Liver (tissue), 9 donors: Measurements from ENCODE around the gene DARS1. TPM values are rescaled to one million over a fixed set of nuclear protein-coding genes. Genes with fewer than 3 reads are reported as not detected.

Experiments
- DNase-seq: peaks from one replicate; pipeline ENCODE4 v3.0.0-alpha.2; 2017; ENCODE audit warnings: low spot score
- H3K27ac ChIP-seq, 2 donors: one replicate each; pipeline ENCODE4 v1.7.0; 2013; ENCODE audit warnings: inconsistent platforms in 2 of 2, low read length in 2 of 2, control low read depth in 1 of 2, low read depth in 1 of 2, mild to moderate bottlenecking in 1 of 2
- H3K27me3 ChIP-seq, 4 donors: one replicate each; pipeline versions ENCODE4 v1.6.1 to v1.7.0; 2013; ENCODE audit warnings: low read length in 3 of 4, inconsistent platforms in 1 of 4, mild to moderate bottlenecking in 1 of 4, moderate library complexity in 1 of 4; ENCODE audit not compliant: control insufficient read depth in 4 of 4, insufficient read depth in 4 of 4
- H3K36me3 ChIP-seq, 4 donors: one replicate each; pipeline versions ENCODE4 v1.6.1 to v1.7.0; 2013; ENCODE audit warnings: low read length in 3 of 4, mild to moderate bottlenecking in 3 of 4, low read depth in 1 of 4, moderate library complexity in 1 of 4; ENCODE audit not compliant: control insufficient read depth in 4 of 4, insufficient read depth in 3 of 4
- H3K4me1 ChIP-seq, 4 donors: one replicate each; pipeline versions ENCODE4 v1.6.1 to v1.7.0; 2013; ENCODE audit warnings: low read length in 3 of 4, mild to moderate bottlenecking in 3 of 4, moderate library complexity in 1 of 4; ENCODE audit not compliant: control insufficient read depth in 4 of 4, insufficient read depth in 4 of 4
- H3K4me3 ChIP-seq, 3 donors: one replicate each; pipeline versions ENCODE4 v1.6.1 to v1.7.0; 2013; ENCODE audit warnings: low read length in 3 of 3, control low read depth in 1 of 3, low read depth in 1 of 3, mild to moderate bottlenecking in 1 of 3
- H3K9ac ChIP-seq, 2 donors: one replicate each; pipeline ENCODE4 v1.7.0; 2013; ENCODE audit warnings: low read length in 2 of 2, mild to moderate bottlenecking in 2 of 2, moderate library complexity in 2 of 2, control low read depth in 1 of 2, low read depth in 1 of 2
- H3K9me3 ChIP-seq, 4 donors: one replicate each; pipeline versions ENCODE4 v1.6.1 to v1.7.0; 2013; ENCODE audit warnings: low read length in 3 of 4; ENCODE audit not compliant: control insufficient read depth in 4 of 4
- EGR1 ChIP-seq, 2 donors: IDR thresholded peaks; 2 replicates each; pipeline ENCODE4 v1.6.1; 2016 to 2018; ENCODE audit warnings: antibody characterized with exemption in 2 of 2, low read depth in 2 of 2
- FOXA1 ChIP-seq: IDR thresholded peaks from 2 replicates; pipeline ENCODE4 v1.6.1; 2016; ENCODE audit warnings: antibody characterized with exemption
- GABPA ChIP-seq, 2 donors: IDR thresholded peaks in 1 of 2; conservative IDR thresholded peaks in 1 of 2; 2 replicates each; pipeline ENCODE4 v1.6.1; 2016; ENCODE audit warnings: antibody characterized with exemption in 2 of 2, mild to moderate bottlenecking in 1 of 2, moderate library complexity in 1 of 2
- HNF4A ChIP-seq, 2 donors: conservative IDR thresholded peaks; 2 replicates each; pipeline ENCODE4 v1.6.1; 2016; ENCODE audit warnings: antibody characterized with exemption in 2 of 2, mild to moderate bottlenecking in 2 of 2
- HNF4G ChIP-seq: IDR thresholded peaks from 2 replicates; pipeline ENCODE4 v1.6.1; 2016; ENCODE audit warnings: antibody characterized with exemption
- JUND ChIP-seq, 2 donors: IDR thresholded peaks; 2 replicates each; pipeline ENCODE4 v1.6.1; 2016; ENCODE audit warnings: antibody characterized with exemption in 2 of 2
- NR2F2 ChIP-seq: IDR thresholded peaks from 2 replicates; pipeline ENCODE4 v1.6.1; 2016; ENCODE audit warnings: antibody characterized with exemption
- RAD21 ChIP-seq, 2 donors: IDR thresholded peaks; 2 replicates each; pipeline ENCODE4 v1.6.1; 2016; ENCODE audit warnings: antibody characterized with exemption in 2 of 2, mild to moderate bottlenecking in 2 of 2
- RXRA ChIP-seq, 2 donors: IDR thresholded peaks; 2 replicates each; pipeline ENCODE4 v1.6.1; 2017 to 2018; ENCODE audit warnings: antibody characterized with exemption in 2 of 2, mild to moderate bottlenecking in 1 of 2
- SP1 ChIP-seq: IDR thresholded peaks from 2 replicates; pipeline ENCODE4 v1.6.1; 2018; ENCODE audit warnings: antibody characterized with exemption, mild to moderate bottlenecking
- TAF1 ChIP-seq: conservative IDR thresholded peaks from 2 replicates; pipeline ENCODE4 v1.6.1; 2016; ENCODE audit warnings: antibody characterized with exemption, mild to moderate bottlenecking
- YY1 ChIP-seq: IDR thresholded peaks from 2 replicates; pipeline ENCODE4 v1.6.1; 2016; ENCODE audit warnings: antibody characterized with exemption, mild to moderate bottlenecking
- WGBS: extraction: QIAGEN DNeasy Blood & Tissue Kit; methylation state at CpG from one replicate; pipeline ENCODE4 v1.1.7; 2013; 5-methylcytosine and 5-hydroxymethylcytosine counted together
- polyA plus RNA-seq, 2 donors: library from polyadenylated mRNA; stranded (reverse) in 1 of 2; unstranded in 1 of 2; fragments of 200-250 nt in 1 of 2; fragments of >200 nt in 1 of 2; fragmentation: Nextera tagmentation in 1 of 2; extraction: Ambion mirVana in 1 of 2; gene quantifications; one replicate each; pipeline versions ENCODE4 v1.2.1 to v1.2.3, GENCODE V29; 2013 to 2015
- total RNA-seq, 2 donors: library from RNA; depleted of rRNA; stranded (reverse); fragments of >200 nt; gene quantifications; one replicate each; pipeline ENCODE4 v1.2.3, GENCODE V29; 2014
- TF ChIP-seq, protein P1 (sequence below): IDR thresholded peaks from 2 replicates; pipeline ENCODE4 v1.6.1; 2016; ENCODE audit warnings: antibody characterized with exemption
- TF ChIP-seq, protein P2 (sequence below): IDR thresholded peaks from 2 replicates; pipeline ENCODE4 v1.6.1; 2016; ENCODE audit warnings: antibody characterized with exemption
- TF ChIP-seq, protein P3 (sequence below): IDR thresholded peaks from 2 replicates; pipeline ENCODE4 v1.6.1; 2016; ENCODE audit warnings: antibody characterized with exemption
- TF ChIP-seq, protein P4 (sequence below): IDR thresholded peaks from 2 replicates; pipeline ENCODE4 v1.6.1; 2016; ENCODE audit warnings: antibody characterized with exemption, mild to moderate bottlenecking
- TF ChIP-seq, protein P5 (sequence below): fragments of 150-350 bp; IDR thresholded peaks from 2 replicates; pipeline ENCODE4 v1.5.1; 2017; ENCODE audit warnings: improper control_type of control experiment, low read depth, low read length; ENCODE audit not compliant: missing input control
- donor health status: healthy.
- donor health status: healthy.
- donor health status: healthy.
- donor health status: healthy.
- donor health status: healthy.

The DARS1 gene
- total and polyA plus RNA-seq, 4 donors = 25.0 to 44.1 (median 32.6) TPM

DNA sequence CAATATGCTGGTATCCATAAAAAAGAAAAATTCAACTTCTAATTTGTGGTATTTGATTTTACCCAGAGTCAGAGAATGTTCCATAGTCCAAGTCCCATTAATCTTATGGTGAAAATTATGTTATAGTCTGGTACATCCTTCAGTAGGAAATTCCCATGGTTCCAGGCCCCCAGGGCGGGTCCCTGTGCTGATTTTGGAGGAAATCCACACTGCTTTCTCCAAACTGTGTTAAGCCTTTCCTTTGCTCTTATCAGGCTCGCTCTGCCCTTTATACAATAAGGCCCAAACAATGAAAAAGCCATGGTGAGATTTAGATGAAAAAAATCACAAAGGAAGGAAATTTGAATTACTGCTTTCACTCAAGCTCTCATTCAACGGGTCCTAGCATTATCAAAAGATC, 46.8 kb upstream of the DARS1 start:
- no peak for DNase-seq
- no peaks in the 10 kb centered on the region for H3K9me3 ChIP-seq
- H3K27ac ChIP-seq = no peak overlapping the region
- no peaks in the 10 kb centered on the region for H3K4me1 ChIP-seq
- 55% methylated on average over 3 of the region's 3 CpGs for WGBS
- no peaks in the 10 kb centered on the region for H3K36me3 ChIP-seq
- no peak overlapping the region for H3K9ac ChIP-seq
- H3K4me3 ChIP-seq = no peak overlapping the region
- H3K27me3 ChIP-seq = no peaks in the 10 kb centered on the region
- no peak for TF ChIP-seq FOXA1
- no peak for TF ChIP-seq SP1
- no peak for TF ChIP-seq TAF1
- TF ChIP-seq, protein P1, sequence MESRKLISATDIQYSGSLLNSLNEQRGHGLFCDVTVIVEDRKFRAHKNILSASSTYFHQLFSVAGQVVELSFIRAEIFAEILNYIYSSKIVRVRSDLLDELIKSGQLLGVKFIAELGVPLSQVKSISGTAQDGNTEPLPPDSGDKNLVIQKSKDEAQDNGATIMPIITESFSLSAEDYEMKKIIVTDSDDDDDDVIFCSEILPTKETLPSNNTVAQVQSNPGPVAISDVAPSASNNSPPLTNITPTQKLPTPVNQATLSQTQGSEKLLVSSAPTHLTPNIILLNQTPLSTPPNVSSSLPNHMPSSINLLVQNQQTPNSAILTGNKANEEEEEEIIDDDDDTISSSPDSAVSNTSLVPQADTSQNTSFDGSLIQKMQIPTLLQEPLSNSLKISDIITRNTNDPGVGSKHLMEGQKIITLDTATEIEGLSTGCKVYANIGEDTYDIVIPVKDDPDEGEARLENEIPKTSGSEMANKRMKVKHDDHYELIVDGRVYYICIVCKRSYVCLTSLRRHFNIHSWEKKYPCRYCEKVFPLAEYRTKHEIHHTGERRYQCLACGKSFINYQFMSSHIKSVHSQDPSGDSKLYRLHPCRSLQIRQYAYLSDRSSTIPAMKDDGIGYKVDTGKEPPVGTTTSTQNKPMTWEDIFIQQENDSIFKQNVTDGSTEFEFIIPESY = no peak
- TF ChIP-seq HNF4G = no peak
- no peak for TF ChIP-seq HNF4A (conservative IDR thresholded peaks at IDR 0.05)
- no peak for TF ChIP-seq GABPA (IDR thresholded peaks at IDR 0.05 in 1 of 2, conservative IDR thresholded peaks at IDR 0.05 in 1 of 2)
- TF ChIP-seq NR2F2 = no peak
- TF ChIP-seq, protein P2, sequence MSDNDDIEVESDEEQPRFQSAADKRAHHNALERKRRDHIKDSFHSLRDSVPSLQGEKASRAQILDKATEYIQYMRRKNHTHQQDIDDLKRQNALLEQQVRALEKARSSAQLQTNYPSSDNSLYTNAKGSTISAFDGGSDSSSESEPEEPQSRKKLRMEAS = no peak
- TF ChIP-seq YY1 = no peak
- TF ChIP-seq, protein P3, sequence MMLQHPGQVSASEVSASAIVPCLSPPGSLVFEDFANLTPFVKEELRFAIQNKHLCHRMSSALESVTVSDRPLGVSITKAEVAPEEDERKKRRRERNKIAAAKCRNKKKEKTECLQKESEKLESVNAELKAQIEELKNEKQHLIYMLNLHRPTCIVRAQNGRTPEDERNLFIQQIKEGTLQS = no peak
- TF ChIP-seq, protein P4, sequence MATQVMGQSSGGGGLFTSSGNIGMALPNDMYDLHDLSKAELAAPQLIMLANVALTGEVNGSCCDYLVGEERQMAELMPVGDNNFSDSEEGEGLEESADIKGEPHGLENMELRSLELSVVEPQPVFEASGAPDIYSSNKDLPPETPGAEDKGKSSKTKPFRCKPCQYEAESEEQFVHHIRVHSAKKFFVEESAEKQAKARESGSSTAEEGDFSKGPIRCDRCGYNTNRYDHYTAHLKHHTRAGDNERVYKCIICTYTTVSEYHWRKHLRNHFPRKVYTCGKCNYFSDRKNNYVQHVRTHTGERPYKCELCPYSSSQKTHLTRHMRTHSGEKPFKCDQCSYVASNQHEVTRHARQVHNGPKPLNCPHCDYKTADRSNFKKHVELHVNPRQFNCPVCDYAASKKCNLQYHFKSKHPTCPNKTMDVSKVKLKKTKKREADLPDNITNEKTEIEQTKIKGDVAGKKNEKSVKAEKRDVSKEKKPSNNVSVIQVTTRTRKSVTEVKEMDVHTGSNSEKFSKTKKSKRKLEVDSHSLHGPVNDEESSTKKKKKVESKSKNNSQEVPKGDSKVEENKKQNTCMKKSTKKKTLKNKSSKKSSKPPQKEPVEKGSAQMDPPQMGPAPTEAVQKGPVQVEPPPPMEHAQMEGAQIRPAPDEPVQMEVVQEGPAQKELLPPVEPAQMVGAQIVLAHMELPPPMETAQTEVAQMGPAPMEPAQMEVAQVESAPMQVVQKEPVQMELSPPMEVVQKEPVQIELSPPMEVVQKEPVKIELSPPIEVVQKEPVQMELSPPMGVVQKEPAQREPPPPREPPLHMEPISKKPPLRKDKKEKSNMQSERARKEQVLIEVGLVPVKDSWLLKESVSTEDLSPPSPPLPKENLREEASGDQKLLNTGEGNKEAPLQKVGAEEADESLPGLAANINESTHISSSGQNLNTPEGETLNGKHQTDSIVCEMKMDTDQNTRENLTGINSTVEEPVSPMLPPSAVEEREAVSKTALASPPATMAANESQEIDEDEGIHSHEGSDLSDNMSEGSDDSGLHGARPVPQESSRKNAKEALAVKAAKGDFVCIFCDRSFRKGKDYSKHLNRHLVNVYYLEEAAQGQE = no peak
- TF ChIP-seq RAD21 (IDR thresholded peaks at IDR 0.05) = no peak
- TF ChIP-seq, protein P5, sequence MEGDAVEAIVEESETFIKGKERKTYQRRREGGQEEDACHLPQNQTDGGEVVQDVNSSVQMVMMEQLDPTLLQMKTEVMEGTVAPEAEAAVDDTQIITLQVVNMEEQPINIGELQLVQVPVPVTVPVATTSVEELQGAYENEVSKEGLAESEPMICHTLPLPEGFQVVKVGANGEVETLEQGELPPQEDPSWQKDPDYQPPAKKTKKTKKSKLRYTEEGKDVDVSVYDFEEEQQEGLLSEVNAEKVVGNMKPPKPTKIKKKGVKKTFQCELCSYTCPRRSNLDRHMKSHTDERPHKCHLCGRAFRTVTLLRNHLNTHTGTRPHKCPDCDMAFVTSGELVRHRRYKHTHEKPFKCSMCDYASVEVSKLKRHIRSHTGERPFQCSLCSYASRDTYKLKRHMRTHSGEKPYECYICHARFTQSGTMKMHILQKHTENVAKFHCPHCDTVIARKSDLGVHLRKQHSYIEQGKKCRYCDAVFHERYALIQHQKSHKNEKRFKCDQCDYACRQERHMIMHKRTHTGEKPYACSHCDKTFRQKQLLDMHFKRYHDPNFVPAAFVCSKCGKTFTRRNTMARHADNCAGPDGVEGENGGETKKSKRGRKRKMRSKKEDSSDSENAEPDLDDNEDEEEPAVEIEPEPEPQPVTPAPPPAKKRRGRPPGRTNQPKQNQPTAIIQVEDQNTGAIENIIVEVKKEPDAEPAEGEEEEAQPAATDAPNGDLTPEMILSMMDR = no peak
- TF ChIP-seq EGR1 (IDR thresholded peaks at IDR 0.05; ENCODE audit: low read depth in 2 of 2) = no peak
- no peak for TF ChIP-seq JUND (IDR thresholded peaks at IDR 0.05)
- no peak for TF ChIP-seq RXRA (IDR thresholded peaks at IDR 0.05)

DNA sequence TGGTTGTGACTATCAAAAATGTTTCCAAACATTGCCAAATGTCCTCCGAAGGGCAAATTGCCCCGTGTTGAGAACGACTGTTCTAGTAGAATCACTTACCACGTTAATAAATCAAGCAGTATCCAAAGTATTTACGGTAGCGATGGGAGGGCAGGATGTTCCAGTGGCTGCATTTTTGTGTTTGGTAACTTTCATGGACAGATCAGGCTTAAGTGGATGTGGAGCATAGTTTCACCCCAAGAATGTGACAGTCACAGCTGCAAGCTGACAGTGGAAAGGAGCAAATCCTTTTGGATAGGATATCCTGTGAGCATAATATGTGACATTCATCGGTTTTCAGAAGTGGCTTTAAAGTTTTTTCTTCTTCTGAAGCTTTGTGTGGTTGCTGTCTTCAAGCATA, 46.3 kb upstream of the DARS1 start:
- H3K27me3 ChIP-seq = no peaks in the 10 kb centered on the region
- 73% methylated on average over 7 of the region's 7 CpGs for WGBS
- H3K9ac ChIP-seq = no peak overlapping the region
- H3K36me3 ChIP-seq = no peaks in the 10 kb centered on the region
- no peaks in the 10 kb centered on the region for H3K4me1 ChIP-seq
- H3K9me3 ChIP-seq = no peaks in the 10 kb centered on the region
- DNase-seq = no peak
- H3K27ac ChIP-seq = no peak overlapping the region
- no peak overlapping the region for H3K4me3 ChIP-seq
- TF ChIP-seq, protein P4 = no peak
- TF ChIP-seq, protein P5 = no peak
- TF ChIP-seq HNF4G = no peak
- no peak for TF ChIP-seq EGR1 (IDR thresholded peaks at IDR 0.05; ENCODE audit: low read depth in 2 of 2)
- no peak for TF ChIP-seq JUND (IDR thresholded peaks at IDR 0.05)
- TF ChIP-seq TAF1 = no peak
- no peak for TF ChIP-seq GABPA (IDR thresholded peaks at IDR 0.05 in 1 of 2, conservative IDR thresholded peaks at IDR 0.05 in 1 of 2)
- TF ChIP-seq, protein P3 = no peak
